Fibroblast of skin of right quadriceps (primary cell): Measurements from ENCODE around the gene AKAP6.

Experiments used
- DNase-seq: peaks from one replicate; pipeline ENCODE4 v3.0.0-alpha.2; 2013

The AKAP6 gene

GRCh38 chr14:32594766-32595165 lies 265.7 kb downstream of the AKAP6 start:
- peak; percentile 93 for DNase-seq

GRCh38 chr14:32595497-32595896 lies 266.4 kb downstream of the AKAP6 start:
- DNase-seq, result no peak

GRCh38 chr14:32596390-32596789 lies 267.3 kb downstream of the AKAP6 start:
- DNase-seq, result no peak

DNA sequence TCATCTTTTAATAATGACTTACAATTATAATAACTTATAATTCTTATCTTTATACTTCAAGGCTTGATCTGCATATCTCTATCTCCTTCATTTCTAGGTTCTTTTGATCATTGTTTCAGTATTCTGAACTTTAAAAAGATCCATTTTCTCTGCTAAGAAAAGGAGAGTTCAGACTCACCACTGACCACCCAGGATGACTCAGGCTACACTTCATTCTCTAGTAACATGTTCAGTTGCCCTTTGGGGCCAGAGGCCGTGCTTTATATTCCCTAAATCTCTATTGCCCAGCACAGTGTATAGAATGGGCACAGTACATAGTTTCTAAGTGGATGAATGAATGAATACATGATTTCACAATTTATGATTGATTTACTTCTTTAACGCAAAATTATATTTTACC lies 268.7 kb downstream of the AKAP6 start:
- no peak for DNase-seq

- no peak for DNase-seq
These were observed 272.0 kb downstream of the AKAP6 start for GRCh38 chr14:32601069-32601468.

DNA sequence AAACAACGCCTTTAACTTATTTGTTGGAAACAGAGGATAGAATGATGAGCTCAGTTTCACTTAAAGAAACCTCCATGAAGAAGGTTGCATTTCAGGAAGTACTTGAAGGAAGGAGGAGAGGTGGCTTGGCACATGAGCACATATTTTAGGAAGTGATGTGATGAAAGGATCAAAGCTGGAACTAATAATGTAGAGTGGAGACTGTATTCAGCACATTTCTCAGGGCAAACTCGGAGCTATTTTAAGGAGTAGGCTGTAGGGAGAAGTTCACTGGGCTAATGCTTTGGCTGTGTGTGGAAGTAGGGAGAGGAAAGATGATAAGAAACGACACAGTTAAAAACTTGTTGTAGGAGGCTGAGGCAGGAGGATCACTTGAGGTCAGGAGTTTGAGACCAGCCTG lies 272.8 kb downstream of the AKAP6 start:
- DNase-seq, result peak; percentile 61

DNA sequence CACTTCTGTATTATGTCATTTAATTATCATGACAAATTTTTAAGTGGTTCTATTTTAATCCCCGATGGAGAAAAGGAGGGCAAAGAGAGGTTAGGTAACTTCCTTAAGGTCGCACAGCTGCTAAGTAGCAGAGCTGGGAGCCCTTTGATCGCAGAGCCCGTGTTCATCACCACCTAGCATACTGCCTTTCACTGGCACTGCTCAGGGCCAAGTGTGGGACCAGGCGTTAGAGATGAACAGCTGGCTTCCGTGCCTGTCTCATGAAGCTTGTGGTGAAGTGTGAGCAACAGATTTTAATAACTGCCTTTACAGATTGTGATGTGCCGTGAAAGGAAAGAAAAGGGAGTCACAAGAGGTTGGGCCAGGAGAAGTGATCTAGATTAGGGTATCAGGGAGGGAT lies 273.6 kb downstream of the AKAP6 start:
- DNase-seq, result no peak

DNA sequence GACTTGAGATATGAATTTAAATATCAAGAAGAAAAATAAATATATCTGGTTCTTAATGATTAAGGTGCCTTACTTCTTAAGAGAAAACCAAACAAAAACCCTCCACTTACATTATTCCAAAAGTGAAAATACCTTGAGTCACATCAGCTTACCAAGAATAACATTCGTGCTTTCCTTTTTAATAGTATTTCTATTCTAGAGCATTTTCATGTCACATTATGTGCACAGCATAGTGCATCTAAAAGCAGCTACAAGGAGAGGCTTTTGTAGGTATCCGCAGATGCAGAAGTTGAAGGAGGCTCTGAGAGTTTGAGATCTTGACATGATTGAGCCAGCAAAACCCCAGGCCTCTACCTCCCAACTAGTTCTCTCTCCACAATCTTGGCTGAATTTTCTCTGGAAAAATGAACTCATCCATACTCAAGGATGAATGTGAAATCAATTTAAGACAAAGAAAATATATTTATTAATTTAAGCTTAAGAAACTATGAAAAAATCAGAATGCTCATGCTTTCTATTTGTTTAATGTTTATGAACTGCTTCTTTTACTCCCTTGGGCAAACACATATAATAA lies 275.0 kb downstream of the AKAP6 start:
- no peak for DNase-seq

DNA sequence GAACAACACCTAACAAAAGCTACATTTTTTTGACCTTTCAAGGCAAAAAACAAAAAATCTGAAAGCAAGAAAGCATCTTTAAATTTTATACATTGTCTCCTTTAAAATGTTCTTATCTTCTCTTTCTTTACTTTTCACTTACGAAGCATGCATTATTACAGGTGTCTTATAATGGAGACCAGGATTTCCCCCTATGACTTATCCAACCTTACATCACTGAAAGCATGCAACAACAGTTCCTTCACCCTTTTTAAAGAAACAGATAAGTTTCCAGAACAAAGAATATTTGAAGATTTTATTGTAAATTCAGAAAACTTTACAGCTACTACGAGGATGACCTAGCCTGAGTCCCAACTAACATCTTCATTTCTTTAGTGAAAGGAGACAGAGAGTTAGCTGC lies 277.2 kb downstream of the AKAP6 start:
- no peak for DNase-seq

- DNase-seq, result peak; percentile 60
These were observed 278.3 kb downstream of the AKAP6 start for GRCh38 chr14:32607399-32607798.

DNA sequence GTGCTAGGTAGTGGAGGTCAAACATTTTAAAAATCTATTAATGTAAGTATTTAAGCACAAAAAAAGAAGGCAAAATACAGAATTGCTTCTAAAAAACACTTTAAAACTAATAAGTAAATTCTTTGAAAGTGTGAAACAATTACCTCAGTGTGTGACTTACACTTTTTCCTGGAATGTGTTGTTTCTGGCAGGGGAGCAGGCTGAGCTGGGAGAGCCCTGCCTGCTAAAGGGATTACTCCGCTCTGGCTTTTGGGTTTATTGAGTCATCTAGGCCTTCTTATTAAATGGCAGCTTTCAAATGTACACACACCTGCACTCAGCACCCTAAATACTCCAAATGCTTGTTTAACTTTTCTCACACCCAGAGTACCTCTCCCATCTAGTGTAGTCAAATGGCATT lies 279.8 kb downstream of the AKAP6 start:
- DNase-seq, result peak; percentile 75

DNA sequence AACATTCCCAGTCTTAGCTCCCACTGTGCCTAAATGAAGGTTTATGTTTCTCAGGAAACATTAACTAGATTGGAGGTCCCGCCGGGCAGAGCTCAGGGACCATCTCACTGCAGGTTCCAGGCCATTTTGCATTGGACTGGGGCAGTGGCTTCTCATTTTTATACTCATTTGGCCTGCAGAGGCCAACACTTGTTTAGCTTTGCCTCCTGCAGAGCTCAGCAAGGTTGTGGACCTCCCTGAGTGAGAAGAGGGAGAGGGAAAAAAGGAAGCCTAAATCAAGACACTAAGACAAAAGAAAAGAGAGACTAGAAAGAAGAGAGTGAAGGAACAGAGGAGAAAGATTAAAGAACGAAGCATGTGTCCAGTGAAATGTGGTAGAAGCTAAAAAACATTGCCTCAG lies 280.3 kb downstream of the AKAP6 start:
- DNase-seq, result no peak

GRCh38 chr14:32611752-32612151 lies 282.7 kb downstream of the AKAP6 start:
- DNase-seq, result peak; percentile 95

- DNase-seq, result peak; percentile 13
These were observed 289.9 kb downstream of the AKAP6 start for GRCh38 chr14:32618991-32619390.

GRCh38 chr14:32620303-32620702 lies 291.2 kb downstream of the AKAP6 start:
- DNase-seq, result peak; percentile 79

DNA sequence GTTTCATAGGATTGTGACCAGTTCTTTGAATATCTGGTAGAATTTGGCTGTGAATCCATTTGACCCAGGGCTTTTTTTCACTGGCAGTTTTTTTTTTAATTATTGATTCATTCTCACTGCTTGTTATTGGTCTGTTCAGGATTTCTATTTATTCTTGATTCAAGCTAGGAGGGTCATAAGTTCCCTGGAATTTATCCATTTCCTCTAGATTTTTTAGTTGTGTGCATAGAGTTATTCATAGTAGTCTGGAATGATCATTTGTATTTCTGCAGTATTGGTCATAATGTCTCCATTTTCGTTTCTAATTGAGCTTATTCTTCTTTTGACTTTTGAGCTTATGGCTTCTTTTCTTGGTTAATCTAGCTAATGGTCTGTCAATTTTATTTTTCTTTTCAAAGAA lies 291.6 kb downstream of the AKAP6 start:
- DNase-seq, result peak; percentile 66

- DNase-seq, result no peak
These were observed 292.5 kb downstream of the AKAP6 start for GRCh38 chr14:32621585-32621984.

DNA sequence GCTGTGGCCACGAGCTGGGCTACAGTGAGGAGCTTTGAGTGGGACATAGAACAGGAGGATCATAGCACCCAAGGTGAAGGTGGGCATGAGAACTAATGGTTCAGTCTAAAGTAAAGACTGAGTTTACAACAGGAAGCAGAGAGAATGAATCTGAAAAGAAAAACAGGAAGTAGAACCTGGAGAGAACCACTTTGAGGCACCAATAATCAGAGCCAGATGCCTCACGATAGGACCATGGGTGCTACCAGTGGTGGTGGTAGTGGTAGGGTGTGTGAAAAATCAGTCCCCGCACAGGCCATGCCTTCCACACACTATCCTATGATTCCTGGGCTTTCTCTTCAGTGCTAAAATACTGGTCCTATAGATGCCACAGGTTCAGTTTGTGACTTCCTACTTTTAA lies 293.6 kb downstream of the AKAP6 start:
- DNase-seq, result no peak

GRCh38 chr14:32623300-32624093 lies 294.4 kb downstream of the AKAP6 start:
- peak; percentile 76 for DNase-seq

DNA sequence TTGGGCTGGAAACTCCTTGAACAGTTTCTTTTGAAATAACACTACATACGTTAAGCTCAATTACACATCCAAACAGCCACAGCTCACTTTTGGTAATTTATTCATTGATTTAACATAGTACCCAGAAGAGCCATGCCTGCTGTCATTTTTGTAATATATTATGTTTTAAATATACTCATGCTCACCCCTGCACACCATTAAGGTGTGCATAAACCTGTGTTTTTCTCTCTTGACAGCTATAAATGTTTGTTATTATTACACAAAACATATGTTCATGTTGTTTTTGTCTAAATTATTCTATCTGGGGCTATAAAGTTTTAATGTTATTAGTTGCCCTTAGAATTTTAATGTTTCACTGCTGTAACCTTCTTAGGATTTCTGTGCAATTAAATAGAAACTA lies 296.1 kb downstream of the AKAP6 start:
- DNase-seq, result no peak

DNA sequence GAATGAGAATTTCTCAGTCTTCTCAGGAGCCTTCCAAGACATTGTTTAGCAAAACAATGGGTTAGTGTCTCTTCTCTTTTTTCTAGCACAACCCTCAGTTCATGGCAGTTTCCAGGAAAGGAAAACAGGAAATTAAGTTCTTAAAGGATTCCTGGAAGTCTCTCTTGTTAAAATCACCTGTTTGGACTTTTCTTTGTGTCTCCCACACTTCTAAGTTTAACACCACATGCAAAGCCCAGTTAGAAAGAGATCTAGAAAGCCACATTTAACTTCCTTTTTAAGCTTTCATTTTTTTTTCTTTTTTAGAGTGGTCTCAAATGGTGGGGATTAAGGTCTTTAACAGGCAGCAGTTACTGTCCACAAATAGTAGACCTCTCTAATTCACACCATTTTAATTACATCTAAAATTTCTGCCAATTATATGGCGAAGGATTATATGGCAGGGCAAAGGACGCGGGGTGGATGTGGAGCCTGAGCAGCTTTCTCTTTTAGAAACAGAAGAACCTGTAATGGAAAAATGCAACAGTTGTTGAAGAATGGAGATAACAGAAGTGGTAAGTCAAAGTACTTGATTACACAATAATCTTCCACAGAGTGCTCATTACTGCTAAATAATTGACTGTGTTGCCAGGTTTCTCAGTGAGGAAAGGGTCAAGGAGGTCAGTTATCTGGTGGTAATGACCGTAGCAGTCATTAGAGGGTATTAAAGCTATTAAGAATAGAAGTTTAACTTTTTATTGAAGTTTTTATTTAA lies 298.6 kb downstream of the AKAP6 start:
- no peak for DNase-seq

DNA sequence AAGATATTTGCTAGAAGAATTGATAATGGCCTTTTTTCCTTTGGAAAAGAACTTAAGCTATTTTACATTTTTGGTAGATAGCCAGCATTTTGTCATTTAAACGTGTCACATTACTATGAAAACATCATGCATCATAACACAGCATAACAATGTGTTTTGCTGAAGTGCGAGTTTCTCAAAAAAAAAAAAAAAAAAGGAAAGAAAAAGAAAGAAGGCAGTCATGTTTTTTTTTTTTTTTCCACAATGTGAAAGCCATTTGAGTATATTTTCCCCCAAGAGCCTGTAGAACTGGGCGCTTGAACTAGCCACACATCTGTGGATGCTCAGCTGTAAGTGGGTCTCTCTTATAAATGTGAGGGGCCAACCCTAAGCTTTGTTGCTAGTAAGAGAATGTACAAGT lies 300.1 kb downstream of the AKAP6 start:
- peak; percentile 14 for DNase-seq

- DNase-seq, result no peak
These were observed 301.6 kb downstream of the AKAP6 start for GRCh38 chr14:32630701-32631100.

- peak; percentile 45 for DNase-seq
These were observed 304.2 kb downstream of the AKAP6 start for GRCh38 chr14:32633224-32633859.
